Stimulated activated CD4-positive, alpha-beta T cell treated with anti-CD3 and anti-CD28 coated beads, Interleukin-1b, Interleukin-23, amount 100 ng/mL, for 48 hours (primary cell): ENCODE data around the gene CENPO.
"Not testable (repeated sequence)": the region's sequence is repeated elsewhere in the genome, so short reads cannot be mapped to it uniquely, and the experiment has no call there.

Experiments
- DNase-seq: peaks from one replicate; pipeline ENCODE4 v3.0.0-alpha.2; 2020

CENPO gene

DNA sequence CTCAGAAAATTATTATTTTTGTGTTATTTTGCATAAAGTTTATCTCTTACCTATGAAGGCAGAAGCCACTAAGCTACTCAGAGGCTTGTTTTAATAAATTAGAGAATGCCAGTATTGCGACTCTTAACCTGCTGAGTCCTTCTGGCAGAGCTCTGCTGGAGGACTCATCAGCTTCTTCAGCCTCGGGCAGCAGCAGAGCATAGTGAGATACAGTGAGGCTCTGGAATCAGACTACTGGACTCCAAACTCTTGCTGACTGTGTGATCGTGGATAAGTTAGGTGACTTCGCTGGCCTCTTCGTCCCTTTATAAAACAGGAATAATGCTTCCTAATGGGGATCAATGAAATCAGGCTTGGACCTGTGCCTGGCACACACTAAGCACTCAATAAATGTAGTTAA is 1.8 kb upstream of the CENPO start:
- DNase-seq: no peak

DNA sequence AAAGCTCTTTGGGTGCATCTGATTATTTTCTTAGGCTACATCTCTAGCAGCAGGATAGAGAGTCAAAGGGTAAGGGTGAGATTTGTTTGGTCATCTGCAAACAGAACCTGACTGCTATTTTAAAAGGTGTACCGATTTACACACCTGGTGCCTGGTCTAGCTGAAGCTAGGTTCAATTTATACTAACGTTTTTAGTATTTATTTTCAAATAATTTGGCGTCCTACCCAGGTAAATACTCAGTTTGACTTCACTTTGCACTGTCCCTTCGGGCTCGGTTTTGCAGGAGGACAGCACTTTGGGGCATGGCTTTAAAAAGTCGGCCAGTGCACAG is 717 bp upstream of the CENPO start:
- no peak for DNase-seq

DNA sequence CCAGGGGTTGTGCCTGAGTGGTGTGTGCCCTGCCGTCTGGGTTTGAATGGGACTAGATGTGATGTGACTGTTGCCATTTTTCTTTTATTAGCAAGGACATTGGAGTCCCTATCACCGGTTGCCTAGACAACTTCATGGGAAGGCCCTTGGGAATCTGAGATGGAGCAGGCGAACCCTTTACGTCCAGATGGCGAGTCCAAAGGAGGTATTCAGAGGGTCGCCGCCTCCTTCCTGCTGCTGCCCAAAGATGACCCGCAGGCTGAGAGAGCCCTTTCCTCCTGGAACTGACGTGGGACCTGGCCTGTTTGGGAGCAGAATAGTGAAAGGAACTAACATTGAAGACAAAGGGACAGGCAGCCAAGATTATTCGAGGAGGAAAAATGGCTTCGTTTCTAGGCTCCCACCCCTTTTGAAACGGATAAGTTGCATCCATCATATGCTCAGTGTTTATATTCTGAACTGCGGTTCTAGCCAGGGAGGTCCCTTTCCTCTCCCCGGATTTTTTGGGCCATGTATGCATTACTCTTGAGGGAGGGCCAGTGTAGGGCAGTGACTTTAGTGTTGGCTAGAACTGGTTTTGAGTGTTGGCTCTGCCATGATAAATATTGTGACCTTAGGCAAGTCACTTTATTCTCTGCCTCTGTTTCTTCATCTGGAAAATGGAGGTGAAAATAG is 673 bp downstream of the CENPO start:
- DNase-seq: no peak

DNA sequence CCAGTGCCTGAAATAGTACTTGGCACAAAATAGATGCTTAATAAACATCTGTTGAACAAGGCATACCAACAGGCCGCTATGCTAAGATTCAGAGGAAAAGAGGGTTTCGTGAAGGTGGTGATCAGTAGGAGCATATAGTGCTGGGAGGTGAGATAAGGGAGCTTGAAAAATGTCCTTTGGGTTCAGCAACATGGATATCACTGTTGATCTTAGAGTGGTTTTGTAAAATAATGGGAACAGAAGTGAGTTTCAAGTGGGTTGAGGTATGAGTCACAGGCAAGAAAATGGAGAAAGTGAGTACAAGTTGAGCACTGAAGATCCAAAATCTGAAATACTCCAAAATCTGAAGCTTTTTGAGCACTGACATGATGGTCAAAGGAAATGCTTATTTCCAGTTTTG is 4.4 kb downstream of the CENPO start:
- no peak for DNase-seq

DNA sequence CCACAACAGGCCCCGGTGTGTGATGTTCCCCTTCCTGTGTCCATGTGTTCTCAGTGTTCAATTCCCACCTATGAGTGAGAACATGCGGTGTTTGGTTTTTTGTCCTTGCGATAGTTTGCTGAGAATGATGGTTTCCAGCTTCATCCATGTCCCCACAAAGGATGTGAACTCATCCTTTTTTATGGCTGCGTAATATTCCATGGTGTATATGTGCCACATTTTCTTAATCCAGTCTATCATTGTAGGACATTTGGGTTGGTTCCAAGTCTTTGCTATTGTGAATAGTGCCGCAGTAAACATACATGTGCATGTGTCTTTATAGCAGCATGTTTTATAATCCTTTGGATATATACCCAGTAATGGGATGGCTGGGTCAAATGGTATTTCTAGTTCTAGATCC is 7.3 kb downstream of the CENPO start:
- DNase-seq: not testable (repeated sequence)

DNA sequence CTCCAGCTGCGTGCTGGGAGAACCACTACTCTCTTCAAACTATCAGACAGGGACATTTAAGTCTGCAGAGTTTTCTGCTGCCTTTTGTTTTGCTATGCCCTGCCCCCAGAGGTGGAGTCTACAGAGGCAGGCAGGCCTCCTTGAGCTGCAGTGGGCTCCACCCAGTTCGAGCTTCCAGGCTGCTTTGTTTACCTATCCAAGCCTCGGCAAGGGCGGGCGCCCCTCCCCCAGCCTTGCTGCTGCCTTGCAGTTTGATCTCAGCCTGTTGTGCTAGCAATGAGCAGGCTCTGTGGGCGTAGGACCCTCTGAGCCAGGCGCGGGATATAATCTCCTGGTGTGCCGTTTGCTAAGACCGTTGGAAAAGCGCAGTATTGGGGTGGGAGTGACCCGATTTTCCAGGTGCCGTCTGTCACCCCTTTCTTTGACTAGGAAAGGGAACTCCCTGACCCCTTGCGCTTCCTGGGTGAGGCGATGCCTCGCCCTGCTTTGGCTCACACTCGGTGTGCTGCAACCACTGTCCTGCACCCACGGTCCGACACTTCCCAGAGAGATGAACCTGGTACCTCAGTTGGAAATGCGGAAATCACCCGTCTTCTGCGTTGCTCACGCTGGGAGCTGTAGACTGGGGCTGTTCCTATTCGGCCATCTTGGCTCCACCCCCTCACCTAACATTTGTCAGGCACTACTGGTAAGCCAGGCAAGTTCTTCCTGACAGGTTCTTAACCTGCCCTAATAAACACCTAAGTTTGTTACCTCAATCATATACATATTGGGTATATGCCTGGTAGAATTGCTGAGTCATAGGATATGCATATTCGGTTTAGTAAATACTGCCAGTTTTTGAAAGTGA is 12.8 kb downstream of the CENPO start:
- DNase-seq: not testable (repeated sequence)

DNA sequence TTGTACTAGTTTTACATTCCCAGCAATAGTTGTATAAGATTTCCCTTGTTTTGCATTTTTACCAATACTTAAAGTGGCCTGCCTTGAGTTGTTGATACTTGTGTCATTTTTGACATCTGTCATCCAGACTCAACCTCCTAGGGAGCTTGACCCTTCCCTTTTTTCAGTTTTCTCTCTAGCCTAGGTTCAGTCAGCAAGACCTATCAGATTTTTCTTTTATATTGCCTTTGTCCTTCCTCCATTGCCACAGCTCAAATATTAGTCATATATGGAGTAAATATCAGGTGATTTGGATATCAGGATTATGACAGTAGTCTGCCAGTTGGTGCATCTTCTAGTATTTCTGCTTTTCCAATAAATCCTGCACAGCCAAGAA is 13.4 kb downstream of the CENPO start:
- no peak for DNase-seq

DNA sequence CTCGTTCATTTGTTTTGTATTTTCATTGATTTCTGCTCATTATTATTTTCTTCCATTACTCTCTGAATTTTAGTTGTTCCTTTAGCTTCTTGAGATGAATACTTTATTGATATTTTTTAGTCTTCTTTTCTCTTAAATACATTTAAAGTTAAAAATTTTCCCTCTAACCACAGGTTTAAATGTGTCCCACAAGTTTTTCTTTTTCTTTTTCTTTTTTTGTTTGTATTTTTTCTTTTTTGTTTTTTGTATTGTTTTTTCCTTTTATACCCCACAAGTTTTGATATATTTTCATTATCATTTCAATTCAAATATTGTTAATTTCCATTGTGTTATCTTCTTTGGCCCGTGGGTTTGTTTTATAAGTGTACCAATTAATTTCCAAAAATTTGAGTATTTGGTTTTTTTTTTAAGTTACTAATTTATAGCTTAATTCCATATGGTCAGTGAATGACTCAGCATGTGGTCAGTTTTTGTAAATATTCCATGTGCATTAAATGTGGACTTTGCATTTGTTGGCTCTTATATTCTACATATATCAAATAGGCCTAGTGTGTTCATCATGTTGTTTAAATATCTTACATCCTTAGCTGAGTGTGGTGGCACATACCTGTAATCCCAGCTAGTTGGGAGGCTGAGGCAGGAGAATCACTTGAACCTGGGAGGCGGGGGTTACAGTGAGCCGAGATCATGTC is 16.2 kb downstream of the CENPO start:
- no peak for DNase-seq

DNA sequence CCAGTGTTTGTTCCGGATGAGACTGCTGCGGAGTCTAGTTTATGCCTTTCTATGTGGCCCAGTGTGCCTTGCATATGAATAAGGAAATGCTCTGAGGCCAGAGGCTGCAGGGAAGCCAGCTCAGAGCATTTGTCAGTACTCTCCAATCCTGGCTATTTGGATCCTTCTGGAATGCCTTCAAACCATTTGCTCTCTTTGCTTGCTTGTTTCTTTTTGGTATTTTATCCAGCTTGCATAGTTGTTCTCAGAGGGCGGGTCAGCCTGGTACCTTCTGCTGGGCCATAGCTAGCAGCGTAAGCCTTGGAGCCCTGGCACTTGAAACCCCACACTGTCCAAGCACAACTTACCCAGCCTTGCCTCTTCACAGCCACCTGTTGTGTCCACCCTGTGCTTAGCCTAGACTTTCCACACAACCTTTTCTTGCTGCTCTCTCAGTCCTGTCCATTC is 20.5 kb downstream of the CENPO start:
- DNase-seq: no peak

DNA sequence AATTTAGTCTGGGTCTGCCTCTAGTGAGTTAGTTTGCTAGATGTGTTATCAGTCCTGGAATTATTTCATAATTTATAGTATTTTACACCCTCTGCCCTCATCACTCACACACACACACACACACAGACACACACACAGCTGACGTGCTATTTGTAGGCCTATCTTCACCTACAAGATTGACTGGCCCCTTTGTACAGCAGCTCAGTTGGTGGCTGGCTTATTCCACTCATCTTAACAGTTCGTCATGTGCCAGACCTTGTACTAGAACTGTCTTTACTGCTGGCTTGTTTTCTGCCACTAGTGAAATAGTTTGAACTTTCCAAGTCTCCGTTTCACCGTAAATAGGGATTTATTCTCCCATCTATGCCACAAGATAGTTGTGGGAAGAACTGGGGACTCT is 21.3 kb downstream of the CENPO start:
- DNase-seq: no peak

DNA sequence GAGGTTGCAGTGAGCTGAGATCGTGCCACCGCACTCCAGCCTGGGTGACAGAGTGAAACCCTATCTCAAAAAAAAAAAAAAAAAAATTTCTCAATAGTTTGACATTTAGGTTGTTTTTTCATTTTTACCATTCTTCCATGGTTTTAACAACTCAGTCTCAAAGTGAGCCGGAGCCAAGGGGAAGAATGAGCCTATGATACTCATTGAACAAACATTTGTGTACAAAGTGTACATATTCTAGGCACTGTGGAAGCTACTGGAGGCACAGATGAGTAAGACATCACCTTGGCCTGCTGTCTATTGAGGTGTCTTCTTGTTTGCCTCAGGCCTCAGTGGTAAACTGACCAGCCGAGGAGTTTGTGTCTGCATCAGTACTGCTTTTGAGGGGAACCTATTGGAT is 21.9 kb downstream of the CENPO start:
- no peak for DNase-seq

DNA sequence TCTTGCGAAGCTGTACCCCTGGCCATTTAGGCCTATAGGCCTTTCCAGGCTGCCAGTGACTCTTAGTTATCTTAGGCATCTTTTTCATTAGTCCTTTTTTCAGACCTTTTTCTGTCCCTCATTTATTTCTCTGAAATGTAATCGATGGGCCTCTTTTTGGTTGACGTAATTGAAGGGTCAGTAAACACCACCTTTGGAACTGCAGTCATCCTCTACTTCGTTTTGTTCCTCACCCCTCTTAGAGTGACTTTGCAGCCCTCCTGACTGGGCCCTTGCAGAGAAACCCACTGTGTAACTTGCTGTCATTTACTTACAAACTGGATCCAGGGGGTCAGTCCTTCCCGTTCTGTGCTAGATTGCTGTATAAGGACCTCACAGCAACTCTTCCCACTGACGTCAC is 23.2 kb downstream of the CENPO start:
- no peak for DNase-seq

DNA sequence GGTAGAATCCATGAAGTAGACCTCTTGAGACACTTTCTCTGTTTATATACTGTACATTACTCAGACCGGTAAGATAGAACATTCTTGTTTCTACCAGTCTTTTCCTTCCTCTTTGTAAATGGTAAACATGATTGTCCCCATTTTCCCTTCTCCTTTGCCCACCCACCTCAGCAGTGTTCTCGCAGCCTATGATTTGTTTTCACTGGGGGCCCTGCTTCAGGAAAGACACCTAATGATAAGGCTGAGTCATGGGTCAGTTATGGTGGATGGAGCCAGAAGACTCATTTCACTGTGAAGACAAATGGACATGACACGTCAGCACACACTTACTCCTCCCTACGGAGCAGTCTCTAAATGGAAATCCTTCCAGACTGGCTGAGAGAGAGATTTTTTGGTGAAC is 23.7 kb downstream of the CENPO start:
- DNase-seq: no peak

DNA sequence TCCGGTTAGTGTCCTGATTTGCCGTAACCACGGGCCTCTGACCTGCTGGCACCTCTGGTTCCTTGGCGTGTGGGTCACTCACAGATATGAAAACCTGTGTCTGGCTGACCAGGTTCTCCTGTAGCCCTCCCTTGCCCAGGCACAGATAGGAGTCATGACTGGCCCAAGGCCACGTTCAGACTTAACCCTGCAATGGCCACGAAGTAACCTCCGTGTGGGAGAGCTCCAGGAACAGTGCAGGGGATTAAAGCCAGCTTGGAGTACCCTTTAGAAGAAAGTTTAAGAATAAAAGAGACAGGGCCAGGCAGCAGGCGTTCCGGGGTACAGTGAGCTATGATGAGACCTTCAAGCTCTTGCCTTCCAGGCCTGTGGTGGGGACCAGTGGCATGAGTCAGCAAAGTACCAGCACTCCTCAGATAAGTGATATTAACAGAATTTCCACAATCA is 25.5 kb downstream of the CENPO start:
- no peak for DNase-seq

DNA sequence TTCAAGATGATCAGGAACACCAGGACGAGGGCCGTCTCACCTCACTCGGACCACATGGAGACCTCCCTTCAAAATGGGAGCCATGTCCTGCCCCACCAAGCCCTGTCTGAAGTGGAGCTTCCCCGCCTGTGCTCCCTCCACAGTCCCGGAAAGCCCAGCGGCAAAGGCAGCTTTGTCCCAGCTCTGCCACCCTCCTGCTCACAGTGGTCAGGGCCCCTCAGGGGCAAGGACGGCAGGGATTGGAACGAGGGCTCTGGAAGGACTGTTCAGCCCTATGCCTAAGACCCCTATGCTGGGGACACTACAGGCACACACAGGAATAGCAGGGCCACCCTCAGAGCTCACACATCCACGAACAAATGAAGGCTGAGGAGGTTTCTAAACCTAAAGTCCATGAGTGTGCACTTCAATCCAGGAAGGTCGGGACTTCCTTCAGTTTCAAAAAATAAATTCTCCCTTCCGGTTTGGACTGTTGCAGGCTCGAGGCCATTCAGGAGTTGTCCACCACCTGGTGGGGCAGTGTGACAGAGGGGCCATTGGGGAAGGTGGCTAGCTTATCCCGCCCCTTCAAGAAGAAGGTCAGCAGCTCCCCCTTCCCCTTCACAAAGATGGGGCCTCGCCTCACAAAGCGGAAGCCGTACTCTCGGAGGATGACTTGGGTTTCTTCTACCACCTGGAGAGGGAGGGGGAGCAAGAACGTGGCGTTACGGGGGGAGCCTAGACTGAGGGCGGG is 26.4 kb downstream of the CENPO start:
- no peak for DNase-seq

DNA sequence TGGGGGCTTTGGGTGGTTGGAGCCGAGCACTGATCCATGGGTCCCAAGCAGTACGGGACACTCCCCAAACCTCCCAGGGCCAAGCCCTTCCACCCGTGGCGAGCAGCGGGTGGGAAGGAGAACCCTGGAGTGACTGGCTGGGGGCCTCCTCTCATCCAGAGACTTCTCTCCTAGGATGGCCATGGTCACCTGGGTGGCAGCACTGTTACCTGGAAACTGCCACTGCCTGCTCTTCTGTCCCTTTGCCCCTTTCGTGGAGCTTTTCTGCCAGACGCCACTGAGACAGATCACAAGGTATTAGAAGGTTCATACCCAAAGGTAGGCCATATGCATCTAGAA is 26.9 kb downstream of the CENPO start:
- DNase-seq: no peak

DNA sequence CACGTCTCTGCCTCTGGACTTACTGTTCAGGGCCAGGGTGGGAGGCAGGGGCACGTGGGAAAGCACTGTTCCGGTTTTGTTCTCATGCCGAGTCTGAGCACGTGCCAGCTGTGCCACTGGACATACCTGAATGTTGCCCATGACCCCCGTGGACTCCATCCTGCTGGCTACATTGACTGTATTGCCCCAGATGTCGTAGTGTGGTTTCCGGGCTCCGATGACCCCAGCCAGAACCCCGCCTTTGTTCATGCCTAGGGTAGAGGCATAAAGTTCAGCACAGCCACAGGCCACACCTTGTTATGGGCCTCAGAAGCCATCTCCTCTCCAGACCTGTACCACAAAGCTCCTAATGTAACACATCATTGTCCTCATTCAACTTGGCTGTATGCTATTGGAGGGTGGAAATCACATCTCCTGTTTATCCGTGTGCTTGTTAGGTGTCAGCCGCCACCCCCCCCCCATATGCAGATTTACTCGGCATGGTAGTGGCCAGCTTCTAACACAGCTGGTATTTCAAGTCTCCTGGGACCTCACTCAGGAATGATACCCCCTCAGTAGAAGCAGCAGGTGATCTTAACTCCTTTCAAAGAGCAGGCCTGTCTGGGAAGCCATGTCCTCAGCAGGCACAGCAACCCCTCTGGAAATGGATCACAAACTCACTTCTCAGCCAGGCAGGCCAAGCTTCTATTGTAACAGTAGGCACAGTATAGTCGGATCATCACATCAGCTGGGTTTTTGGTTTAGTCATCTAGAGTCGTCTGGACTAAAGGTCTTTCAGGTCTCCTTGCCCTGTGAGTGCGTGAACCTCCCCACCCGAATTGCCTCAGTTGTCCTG is 27.6 kb downstream of the CENPO start:
- no peak for DNase-seq

DNA sequence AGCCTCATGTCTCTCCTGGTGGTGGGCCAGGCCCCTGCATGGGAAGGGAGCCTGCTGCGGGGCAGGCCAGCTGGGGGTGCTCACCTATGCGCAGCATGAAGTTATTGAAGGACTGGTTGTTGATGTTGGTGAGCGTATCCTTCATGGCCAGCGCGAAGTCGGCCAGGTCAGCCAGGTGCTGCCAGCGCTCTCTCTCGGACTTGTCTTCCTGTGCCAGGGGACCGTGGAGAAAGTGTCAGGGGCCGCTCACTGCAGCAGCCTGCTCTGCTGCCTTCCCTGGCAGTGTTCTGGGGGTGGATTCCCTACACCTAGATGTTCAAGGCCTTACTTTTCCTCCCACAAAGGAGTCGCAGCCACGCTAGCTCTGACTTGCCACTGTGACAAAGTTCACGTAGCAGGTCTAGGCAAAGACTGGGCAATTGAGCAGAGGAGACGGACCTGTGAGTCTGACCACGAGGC is 28.2 kb downstream of the CENPO start:
- DNase-seq: no peak

DNA sequence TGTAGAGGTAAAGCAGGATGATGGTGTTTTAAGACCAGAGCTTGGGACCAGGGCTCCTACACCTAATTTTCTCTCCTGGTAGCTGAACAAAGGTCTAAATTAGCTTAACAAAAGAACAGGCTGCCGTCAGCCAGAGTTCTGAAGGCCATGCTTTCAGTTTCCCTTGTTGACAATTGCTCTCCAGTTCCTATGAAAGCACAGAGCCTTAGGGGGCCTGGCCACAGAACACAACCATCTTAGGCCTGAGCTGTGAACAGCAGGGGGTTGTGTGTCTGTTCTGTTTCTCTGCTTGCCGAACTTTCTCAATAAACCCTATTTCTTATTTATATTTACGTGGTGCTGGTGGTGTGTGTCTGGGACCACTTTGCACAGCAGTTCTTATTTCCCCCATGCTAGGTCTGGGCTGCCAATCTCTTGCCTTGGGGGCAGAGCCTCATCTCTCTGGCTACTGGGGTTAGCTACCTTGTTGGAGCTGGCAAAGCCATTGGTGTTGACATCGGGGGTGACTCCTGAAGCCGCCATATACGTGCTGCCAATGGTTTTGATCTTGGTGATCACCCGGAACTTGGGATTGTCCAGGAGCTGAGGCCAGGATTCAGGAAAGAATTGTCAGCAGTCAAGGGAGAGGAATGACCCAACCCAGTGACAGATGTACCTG is 29.0 kb downstream of the CENPO start:
- DNase-seq: no peak

DNA sequence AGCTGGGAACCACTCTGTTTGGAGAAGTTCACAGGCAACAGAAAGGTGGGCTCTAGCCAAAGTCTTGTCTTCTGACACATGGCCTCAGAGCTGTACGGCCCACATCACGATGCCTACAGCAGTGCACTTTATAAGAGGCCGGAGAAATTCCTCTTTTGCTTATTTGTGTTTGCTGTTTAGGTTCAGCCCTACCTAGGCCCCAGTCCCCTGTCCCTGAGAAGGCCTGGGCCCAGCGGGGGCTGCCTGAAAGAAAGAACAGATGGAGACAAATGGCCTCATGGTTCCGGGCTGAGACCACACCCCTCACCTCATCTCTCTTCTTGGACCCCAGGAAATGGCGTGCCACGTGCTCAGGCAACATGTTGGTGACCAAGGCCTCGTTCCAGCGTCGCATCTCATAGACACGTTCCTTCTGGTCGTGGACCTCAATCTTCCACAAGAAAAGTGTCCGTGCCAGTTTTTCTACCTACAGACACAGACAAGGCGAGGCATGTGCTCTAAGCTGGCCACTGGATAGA is 30.9 kb downstream of the CENPO start:
- DNase-seq: no peak
